Middle frontal gyrus (tissue), 1 donor: ENCODE data around the gene CREB3L4.

Source experiments
- DNase-seq: peaks from one replicate; pipeline ENCODE4 v3.0.0-alpha.2; 2015; ENCODE audit warnings: low spot score; ENCODE audit errors: extremely low spot score

CREB3L4 gene

GRCh38 chr1:153937331-153937730 is 30.4 kb upstream of the CREB3L4 start:
- DNase-seq: no peak

GRCh38 chr1:153938996-153939395 is 28.7 kb upstream of the CREB3L4 start:
- DNase-seq: no peak

- no peak for DNase-seq
Measured at GRCh38 chr1:153939476-153939875, 28.2 kb upstream of the CREB3L4 start.

- DNase-seq: no peak
Measured at GRCh38 chr1:153940756-153941155, 26.9 kb upstream of the CREB3L4 start.

- no peak for DNase-seq
Measured at GRCh38 chr1:153941826-153942725, 25.6 kb upstream of the CREB3L4 start.

- DNase-seq: no peak
Measured at GRCh38 chr1:153942766-153943549, 24.7 kb upstream of the CREB3L4 start.

GRCh38 chr1:153944005-153944826 is 23.5 kb upstream of the CREB3L4 start:
- no peak for DNase-seq

- DNase-seq: no peak
Measured at GRCh38 chr1:153944827-153945117, 22.9 kb upstream of the CREB3L4 start.

- no peak for DNase-seq
Measured at GRCh38 chr1:153945131-153945794, 22.4 kb upstream of the CREB3L4 start.

- no peak for DNase-seq
Measured at GRCh38 chr1:153945795-153946621, 21.7 kb upstream of the CREB3L4 start.

GRCh38 chr1:153946622-153947241 is 21.0 kb upstream of the CREB3L4 start, which contains the start of gene DENND4B:
DENND4B (minus strand) TSS chr1:153946718; CDS start chr1:153944374, 2,344 bp downstream.
- DNase-seq: peak; percentile 73

- no peak for DNase-seq
Measured at GRCh38 chr1:153951183-153951582, 16.5 kb upstream of the CREB3L4 start.

GRCh38 chr1:153951801-153952200 is 15.9 kb upstream of the CREB3L4 start:
- DNase-seq: no peak

- no peak for DNase-seq
Measured at GRCh38 chr1:153953859-153954365, 13.8 kb upstream of the CREB3L4 start.

GRCh38 chr1:153954826-153955225 is 12.9 kb upstream of the CREB3L4 start:
- no peak for DNase-seq

GRCh38 chr1:153956997-153957715 is 10.5 kb upstream of the CREB3L4 start:
- DNase-seq: no peak

- DNase-seq: no peak
Measured at GRCh38 chr1:153957744-153958110, 10.0 kb upstream of the CREB3L4 start.

- peak; percentile 98 for DNase-seq
Measured at GRCh38 chr1:153958111-153958960, 9.4 kb upstream of the CREB3L4 start, which contains the start of gene CRTC2. CRTC2 (minus strand) TSS chr1:153958612; CDS start chr1:153958497, 115 bp downstream.
